BE2C (cell line): Measurements from ENCODE around the gene CPT1B.

Source experiments
- DNase-seq: peaks from one replicate; pipeline ENCODE4 v3.0.0-alpha.2; 2020
- H3K27me3 ChIP-seq: fragments of 250-450 bp; sonication (Bioruptor Pico); 2 replicates; pipeline ENCODE4 v1.5.1; 2020; ENCODE audit warnings: mild to moderate bottlenecking
- H3K36me3 ChIP-seq: fragments of 250-450 bp; sonication (Bioruptor Pico); 2 replicates; pipeline ENCODE4 v1.5.1; 2020; ENCODE audit warnings: mild to moderate bottlenecking
- H3K4me1 ChIP-seq: fragments of 250-450 bp; sonication (Bioruptor Pico); 2 replicates; pipeline ENCODE4 v1.5.1; 2020
- H3K4me3 ChIP-seq: 2 replicates; pipeline ENCODE4 v1.5.1; 2011; ENCODE audit warnings: low read depth, low read length
- H3K9me3 ChIP-seq: fragments of 250-450 bp; sonication (Bioruptor Pico); 2 replicates; pipeline ENCODE4 v1.5.1; 2020
- CTCF ChIP-seq: IDR thresholded peaks from 2 replicates; pipeline ENCODE4 v1.5.1; 2012; ENCODE audit warnings: mild to moderate bottlenecking, low read depth, low read length

Gene CPT1B

GRCh38 chr22:50563413-50564160 is 14.6 kb downstream of the CPT1B start:
- Histone ChIP-seq H3K4me1 (no peaks in the 10 kb centered on the region), H3K4me3 (peak overlapping the region; percentile 73), H3K9me3 (no peaks in the 10 kb centered on the region), H3K36me3 (no peaks in the 10 kb centered on the region), H3K27me3 (0 out of 2 replicates have a peak, but pooled peaks cover 4% of the 10 kb centered on the region)
- TF ChIP-seq CTCF: no peak
- no peak for DNase-seq

DNA sequence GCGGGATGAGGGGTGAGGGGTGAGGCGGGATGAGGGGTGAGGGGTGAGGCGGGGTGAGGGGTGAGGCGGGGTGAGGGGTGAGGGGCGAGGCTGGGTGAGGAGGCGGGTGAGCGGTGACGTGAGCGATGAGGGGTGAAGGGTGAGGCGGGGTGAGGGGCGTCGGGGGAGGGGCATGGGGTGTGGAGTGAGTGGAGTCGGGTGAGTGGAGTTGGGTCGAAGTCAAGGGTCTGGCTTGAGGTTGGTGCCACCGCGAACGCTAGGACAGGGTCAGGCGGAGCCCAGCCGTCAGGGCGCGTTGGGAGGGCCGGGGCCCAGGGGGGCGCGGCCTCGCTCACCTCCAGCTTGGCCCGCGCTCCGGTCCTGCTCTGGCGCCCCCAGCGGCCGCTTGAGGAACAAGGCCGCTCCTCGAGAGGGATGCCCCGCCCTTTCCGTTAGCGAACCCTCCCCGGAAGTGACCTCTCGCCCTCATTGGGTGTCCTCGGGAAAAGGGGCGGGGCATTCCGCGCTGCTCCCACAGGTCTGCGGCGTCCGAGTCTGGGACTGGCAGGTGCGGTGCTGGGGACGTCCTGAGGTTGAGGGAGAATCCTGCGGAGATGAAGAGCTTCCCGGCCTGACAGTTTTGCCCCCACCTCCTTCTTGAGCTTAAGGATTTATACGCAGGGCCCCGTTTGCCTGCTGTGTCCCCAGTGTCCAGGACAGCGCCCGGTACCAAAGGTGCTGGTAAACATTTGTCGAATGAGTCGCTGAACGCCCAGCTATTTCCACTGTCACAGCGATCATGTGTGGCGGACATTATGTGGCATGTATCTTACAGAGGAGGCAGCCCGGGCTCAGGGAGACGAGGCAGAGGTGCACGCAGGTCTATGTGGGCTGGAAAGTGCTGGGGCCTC is 15.5 kb downstream of the CPT1B start, which contains the start of gene SYCE3:
Gene SYCE3, minus strand, starts transcription at position 397 of the 890 bp plus-strand sequence. CDS start 6,514 bp downstream, outside the sequence.
- Histone ChIP-seq H3K4me1 (no peaks in the 10 kb centered on the region), H3K4me3 (peak within 1 kb of the TSS; percentile 73), H3K27me3 (0 out of 2 replicates have a peak, but pooled peaks cover 4% of the 10 kb centered on the region), H3K36me3 (no peaks in the 10 kb centered on the region), H3K9me3 (no peaks in the 10 kb centered on the region)
- peak; percentile 99 for DNase-seq
- peak; percentile 88 for TF ChIP-seq CTCF

GRCh38 chr22:50561401-50562358 is 16.5 kb downstream of the CPT1B start:
- no peak for TF ChIP-seq CTCF
- Histone ChIP-seq H3K9me3 (no peaks in the 10 kb centered on the region), H3K4me3 (no peak overlapping the region), H3K36me3 (no peaks in the 10 kb centered on the region), H3K4me1 (no peaks in the 10 kb centered on the region), H3K27me3 (0 out of 2 replicates have a peak, but pooled peaks cover 4% of the 10 kb centered on the region)
- no peak for DNase-seq

GRCh38 chr22:50560034-50560433 is 18.2 kb downstream of the CPT1B start:
- DNase-seq: no peak
- TF ChIP-seq CTCF: no peak
- Histone ChIP-seq H3K4me3 (no peak overlapping the region), H3K36me3 (no peaks in the 10 kb centered on the region), H3K9me3 (no peaks in the 10 kb centered on the region), H3K4me1 (no peaks in the 10 kb centered on the region), H3K27me3 (0 out of 2 replicates have a peak, but pooled peaks cover 4% of the 10 kb centered on the region)

- no peaks in the 10 kb centered on the region for H3K4me1 ChIP-seq
- no peaks in the 10 kb centered on the region for H3K27me3 ChIP-seq
- no peaks in the 10 kb centered on the region for H3K9me3 ChIP-seq
- H3K4me3 ChIP-seq: no peak overlapping the region
- H3K36me3 ChIP-seq: no peaks in the 10 kb centered on the region
- DNase-seq: no peak
- TF ChIP-seq CTCF: no peak
Observed at GRCh38 chr22:50556703-50557102, 21.5 kb downstream of the CPT1B start.
